B cell (primary cell): ENCODE results near the gene RBM38. TPM values are rescaled to one million over a fixed set of nuclear protein-coding genes. Genes with fewer than 3 reads are reported as not detected.

Experiments used
- ATAC-seq: fragments of 200-7000 bp; cut with Tn5 transposase; one replicate; pipeline ENCODE4 v1.10.0; 2021; ENCODE audit warnings: low read depth, mild to moderate bottlenecking, moderate number of reproducible peaks, moderate library complexity
- CTCF ChIA-PET: fragments of 350-600 bp; sonication (Branson Sonifier 250); formaldehyde crosslinking; loops from one replicate; lab custom pipeline; 2021; ENCODE audit warnings: antibody characterized with exemption, inconsistent platforms; lab: Charles Lee
- POLR2A ChIA-PET: fragments of 350-600 bp; sonication (Branson Sonifier 250); formaldehyde crosslinking; loops from one replicate; lab custom pipeline; 2021; ENCODE audit warnings: antibody characterized with exemption; lab: Charles Lee
- DNase-seq: peaks from one replicate; pipeline ENCODE4 v3.0.0; 2013
- H2AFZ ChIP-seq: 2 replicates; pipeline ENCODE4 v1.6.1; 2012; ENCODE audit warnings: mild to moderate bottlenecking, low read depth, low read length; ENCODE audit not compliant: insufficient read depth, poor library complexity, severe bottlenecking
- H3K27ac ChIP-seq, 2 donors: 1 replicate in 1 of 2; 2 replicates in 1 of 2; pipeline ENCODE4 v1.5.1; 2012 to 2013; ENCODE audit warnings: low read length in 2 of 2, mild to moderate bottlenecking in 2 of 2, moderate library complexity in 1 of 2
- H3K27me3 ChIP-seq, 4 experiments: fragments of 200-600 bp in 1 of 4; sonication (generic) in 1 of 4; replicated peaks in 1 of 4; 1 replicate in 2 of 4; 2 replicates in 2 of 4; pipeline versions ENCODE4 v1.6.1 to v1.7.0; 2013 to 2016; ENCODE audit warnings: low read length in 3 of 4, mild to moderate bottlenecking in 2 of 4, mixed read lengths in 1 of 4, moderate library complexity in 1 of 4; ENCODE audit not compliant: insufficient read depth in 4 of 4, control insufficient read depth in 3 of 4; ENCODE audit errors: control extremely low read depth in 1 of 4
- H3K36me3 ChIP-seq, 2 experiments: replicated peaks in 1 of 2; 1 replicate in 1 of 2; 2 replicates in 1 of 2; pipeline versions ENCODE4 v1.6.1 to v1.7.1; 2013; ENCODE audit warnings: low read length in 1 of 2; ENCODE audit not compliant: insufficient read depth in 2 of 2, control insufficient read depth in 1 of 2; ENCODE audit errors: control extremely low read depth in 1 of 2, extremely low read depth in 1 of 2
- H3K4me1 ChIP-seq, 2 donors: fragments of 200-600 bp in 1 of 2; sonication (generic) in 1 of 2; 1 replicate in 1 of 2; 2 replicates in 1 of 2; pipeline versions ENCODE4 v1.5.1 to v1.6.1; 2013 to 2017; ENCODE audit warnings: low read length in 2 of 2; ENCODE audit not compliant: control insufficient read depth in 2 of 2, insufficient read depth in 2 of 2
- H3K4me2 ChIP-seq: replicated peaks from 2 replicates; pipeline ENCODE3; 2012; ENCODE audit warnings: mild to moderate bottlenecking, low read depth, low read length; ENCODE audit not compliant: poor library complexity, severe bottlenecking
- H3K4me3 ChIP-seq, 5 experiments: fragments of 200-600 bp in 1 of 5; sonication (generic) in 1 of 5; 1 replicate in 3 of 5; 2 replicates in 2 of 5; pipeline versions ENCODE4 v1.5.1 to v1.7.0; 2011 to 2016; ENCODE audit warnings: low read length in 4 of 5, mild to moderate bottlenecking in 4 of 5, low read depth in 2 of 5, control low read depth in 1 of 5, moderate library complexity in 1 of 5; ENCODE audit not compliant: insufficient read depth in 1 of 5; ENCODE audit errors: control extremely low read depth in 1 of 5, extremely low read depth in 1 of 5
- H3K79me2 ChIP-seq: fragments of 200-600 bp; sonication (generic); one replicate; pipeline ENCODE4 v1.6.0; 2016; ENCODE audit warnings: low read length; ENCODE audit not compliant: control insufficient read depth, insufficient read depth
- H3K9ac ChIP-seq: fragments of 200-600 bp; sonication (generic); 2 replicates; pipeline ENCODE4 v1.6.1; 2017; ENCODE audit warnings: mild to moderate bottlenecking, low read length, moderate library complexity
- H3K9me3 ChIP-seq, 3 donors: one replicate each; pipeline versions ENCODE4 v1.6.1 to v1.7.1; 2013; ENCODE audit warnings: low read length in 2 of 3; ENCODE audit not compliant: control insufficient read depth in 2 of 3, insufficient read depth in 1 of 3; ENCODE audit errors: control extremely low read depth in 1 of 3
- H4K20me1 ChIP-seq: 2 replicates; pipeline ENCODE4 v1.6.0; 2012; ENCODE audit warnings: mild to moderate bottlenecking, low read length; ENCODE audit not compliant: insufficient read depth, control insufficient read depth, poor library complexity, severe bottlenecking
- H3K27ac Mint-ChIP-seq: one replicate; pipeline ENCODE4 v1.8.0; 2021; ENCODE audit warnings: mixed read lengths
- H3K27me3 Mint-ChIP-seq: one replicate; pipeline ENCODE4 v1.8.0; 2021; ENCODE audit warnings: mixed read lengths
- H3K4me1 Mint-ChIP-seq: one replicate; pipeline ENCODE4 v1.8.0; 2021; ENCODE audit warnings: mixed read lengths
- H3K4me3 Mint-ChIP-seq: one replicate; pipeline ENCODE4 v1.8.0; 2021; ENCODE audit warnings: mixed read lengths
- H3K9me3 Mint-ChIP-seq: one replicate; pipeline ENCODE4 v1.8.0; 2022; ENCODE audit warnings: mixed read lengths; ENCODE audit not compliant: insufficient read depth
- EZH2 ChIP-seq: IDR thresholded peaks from 2 replicates; pipeline ENCODE4 v1.6.1; 2012; ENCODE audit warnings: borderline replicate concordance, low read depth, mild to moderate bottlenecking, moderate library complexity, low read length; ENCODE audit not compliant: insufficient read depth, poor library complexity, severe bottlenecking
- WGBS: methylation state at CpG from one replicate; pipeline ENCODE4 v1.1.5; 2013; ENCODE audit warnings: missing lambda C conversion rate; ENCODE audit not compliant: insufficient coverage; 5-methylcytosine and 5-hydroxymethylcytosine counted together
- intact Hi-C: fragments of 100-400 bp; cut with micrococcal nuclease; formaldehyde crosslinking; loops from one replicate; pipeline ENCODE4 v1.10.0; 2022
- polyA plus RNA-seq: library from polyadenylated mRNA; depleted of rRNA; stranded (reverse); fragments of >200 nt; gene quantifications from 2 replicates; pipeline ENCODE4 v1.2.3, GENCODE V29; 2012
- total RNA-seq, 2 donors: library from RNA; stranded (reverse); fragments of 120-200 nt in 1 of 2; gene quantifications; 1 replicate in 1 of 2; 2 replicates in 1 of 2; pipeline versions ENCODE4 v1.2.3 to v1.2.4, GENCODE V29; 2013 to 2022
- TF ChIP-seq, protein P1 (sequence below): fragments of 200-600 bp; IDR thresholded peaks from one replicate; pipeline ENCODE4 v1.8.0; 2022; ENCODE audit warnings: antibody characterized with exemption, mild to moderate bottlenecking

RBM38 gene
- total and polyA plus RNA-seq, 2 donors (not counting 1 experiment from before 2014, with no cell fraction given): 198 to 225 TPM

GRCh38 chr20:57425150-57426013 lies 34.2 kb downstream of the RBM38 start:
- ChIA-PET CTCF (interaction anchor here (0.8 to 4.4 kb wide), 7 partner anchors 11 to 70 kb away, joined by 3 to 23 read pairs (median 5); no protein-coding TSS in a partner anchor), POLR2A (interaction anchor here (1.5 to 1.8 kb wide), 2 partner anchors 24 to 48 kb away, joined by 5 read pairs; no protein-coding TSS in a partner anchor)
- peaks cover 0 to 15% (median 0%) of the 10 kb centered on the region in 3 donors for H3K9me3 ChIP-seq
- H3K4me1 ChIP-seq: peaks cover 58 to 66% of the 10 kb centered on the region in 2 donors
- no peaks in the 10 kb centered on the region for H4K20me1 ChIP-seq
- H3K4me1 Mint-ChIP-seq: peaks cover 56% of the 10 kb centered on the region
- TF ChIP-seq, protein P1, sequence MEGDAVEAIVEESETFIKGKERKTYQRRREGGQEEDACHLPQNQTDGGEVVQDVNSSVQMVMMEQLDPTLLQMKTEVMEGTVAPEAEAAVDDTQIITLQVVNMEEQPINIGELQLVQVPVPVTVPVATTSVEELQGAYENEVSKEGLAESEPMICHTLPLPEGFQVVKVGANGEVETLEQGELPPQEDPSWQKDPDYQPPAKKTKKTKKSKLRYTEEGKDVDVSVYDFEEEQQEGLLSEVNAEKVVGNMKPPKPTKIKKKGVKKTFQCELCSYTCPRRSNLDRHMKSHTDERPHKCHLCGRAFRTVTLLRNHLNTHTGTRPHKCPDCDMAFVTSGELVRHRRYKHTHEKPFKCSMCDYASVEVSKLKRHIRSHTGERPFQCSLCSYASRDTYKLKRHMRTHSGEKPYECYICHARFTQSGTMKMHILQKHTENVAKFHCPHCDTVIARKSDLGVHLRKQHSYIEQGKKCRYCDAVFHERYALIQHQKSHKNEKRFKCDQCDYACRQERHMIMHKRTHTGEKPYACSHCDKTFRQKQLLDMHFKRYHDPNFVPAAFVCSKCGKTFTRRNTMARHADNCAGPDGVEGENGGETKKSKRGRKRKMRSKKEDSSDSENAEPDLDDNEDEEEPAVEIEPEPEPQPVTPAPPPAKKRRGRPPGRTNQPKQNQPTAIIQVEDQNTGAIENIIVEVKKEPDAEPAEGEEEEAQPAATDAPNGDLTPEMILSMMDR: no peak
- H3K27me3 Mint-ChIP-seq: no peaks in the 10 kb centered on the region
- WGBS: 31% methylated on average over 7 of the region's 17 CpGs
- peak overlapping the region; percentile 36 for H3K9ac ChIP-seq
- no peaks in the 10 kb centered on the region for H3K9me3 Mint-ChIP-seq
- no peaks in the 10 kb centered on the region for H3K27me3 ChIP-seq
- ATAC-seq (peak; percentile 31), DNase-seq (no peak)
- H3K79me2 ChIP-seq: no peaks in the 10 kb centered on the region
- H3K4me3 Mint-ChIP-seq: peak overlapping the region; percentile 58
- H3K4me3 ChIP-seq: peak overlapping the region in 3 of 5 experiments; percentile 15 to 45 (median 17)
- peak overlapping the region in 1 of 2 donors; percentile 16 for H3K27ac ChIP-seq
- peak overlapping the region; percentile 64 for H3K27ac Mint-ChIP-seq
- H3K36me3 ChIP-seq: no peaks in the 10 kb centered on the region
- H3K4me2 ChIP-seq: peak overlapping the region; percentile 69
- peak overlapping the region; percentile 36 for H2AFZ ChIP-seq
- intact Hi-C loops: no loop called here

DNA sequence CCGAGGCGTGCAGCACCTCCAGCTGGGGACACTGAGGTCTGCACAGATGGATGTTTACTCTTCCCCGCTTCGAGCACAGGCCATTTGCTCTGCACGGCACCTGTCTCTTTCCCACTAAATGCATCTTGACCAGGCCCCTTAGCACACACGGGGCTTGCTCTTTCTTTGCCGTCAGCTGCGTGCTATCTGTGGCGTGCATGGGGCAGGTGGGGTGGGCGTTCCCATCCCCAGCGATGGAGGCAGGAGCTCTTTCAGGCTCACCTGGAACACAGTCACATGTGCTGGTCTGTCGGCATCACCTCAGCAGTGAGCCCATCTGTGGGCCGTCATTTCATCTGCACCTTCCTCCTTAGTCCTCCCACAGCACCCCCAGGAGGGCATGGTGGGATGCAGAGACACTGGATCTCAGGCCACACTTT lies 35.1 kb downstream of the RBM38 start:
- no peak overlapping the region for H3K4me3 ChIP-seq
- intact Hi-C loops: no loop called here
- TF ChIP-seq, protein P1: no peak
- TF ChIP-seq EZH2: no peak
- 78% methylated on average over 8 of the region's 13 CpGs for WGBS
- H3K9me3 ChIP-seq: peaks cover 0 to 15% (median 0%) of the 10 kb centered on the region in 3 donors
- Mint-ChIP-seq H3K27me3 (no peaks in the 10 kb centered on the region), H3K4me1 (peaks cover 62% of the 10 kb centered on the region), H3K9me3 (no peaks in the 10 kb centered on the region), H3K4me3 (peak overlapping the region; percentile 58), H3K27ac (peak overlapping the region; percentile 64)
- no peaks in the 10 kb centered on the region for H3K36me3 ChIP-seq
- DNase-seq (no peak), ATAC-seq (no peak)
- ChIA-PET CTCF (interaction anchor here (0.6 to 4.4 kb wide), 7 partner anchors 10 to 205 kb away, joined by 3 to 23 read pairs (median 5); no protein-coding TSS in a partner anchor), POLR2A (interaction anchor here (1.5 to 1.8 kb wide), 2 partner anchors 25 to 47 kb away, joined by 5 read pairs; no protein-coding TSS in a partner anchor)
- no peaks in the 10 kb centered on the region for H3K27me3 ChIP-seq
- no peak overlapping the region for H3K9ac ChIP-seq
- H3K79me2 ChIP-seq: no peaks in the 10 kb centered on the region
- H3K4me2 ChIP-seq: peak overlapping the region; percentile 69
- H2AFZ ChIP-seq: peak overlapping the region; percentile 36
- H3K27ac ChIP-seq: no peak overlapping the region
- H3K4me1 ChIP-seq: peaks cover 65 to 75% of the 10 kb centered on the region in 2 donors
- no peaks in the 10 kb centered on the region for H4K20me1 ChIP-seq
